ENCODE measurements around the gene FABP6. TPM values are rescaled to one million over a fixed set of nuclear protein-coding genes. Genes with fewer than 3 reads are reported as not detected.

The FABP6 gene
- total and polyA plus RNA-seq, 9 of the 15 experiments (the other 6 are each of a cell fraction or from before 2014, with no cell fraction given), result 0.11 to 0.33 (median 0.21) TPM; not detected in 4

DNA sequence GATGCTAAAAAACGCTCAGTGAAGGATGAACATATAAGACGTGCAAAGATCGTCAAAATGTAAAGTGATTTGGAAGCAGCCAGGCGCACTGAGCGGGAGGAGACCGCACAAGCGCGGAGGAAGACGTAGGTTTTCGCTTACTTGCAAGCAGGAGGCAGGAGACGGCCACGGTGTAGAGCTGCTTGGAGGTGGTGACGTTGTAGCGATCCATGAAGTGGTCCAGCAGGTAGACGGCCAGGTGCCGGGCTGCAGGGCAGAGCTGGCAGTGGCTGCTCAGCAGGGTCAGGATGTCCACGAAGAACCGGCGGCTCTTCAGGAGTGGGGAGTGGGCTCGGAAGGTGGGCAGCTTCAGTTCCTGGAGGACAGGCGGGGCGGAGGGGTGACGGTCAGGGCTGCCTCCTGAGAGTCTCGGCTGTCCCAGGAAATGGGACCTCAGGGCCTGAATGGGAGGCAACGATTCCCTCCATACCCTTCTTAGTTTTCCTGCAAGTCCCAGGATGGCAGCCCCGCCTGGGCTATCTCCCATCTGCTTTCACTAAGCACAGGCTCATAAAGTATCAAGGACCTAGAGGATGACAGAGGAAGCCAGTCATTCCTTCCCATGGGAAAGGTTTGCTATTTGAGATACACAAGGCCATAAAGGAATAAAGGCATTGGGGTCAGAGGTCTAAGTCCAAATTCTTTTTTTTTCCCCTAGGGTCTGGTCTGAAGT is 51.2 kb downstream of the FABP6 start (continued):
- no peak for TF ChIP-seq ZNF280A (IDR thresholded peaks at IDR 0.05; ENCODE audit: low read depth, partially characterized antibody)

GRCh38 chr5:160281275-160281674 is 52.0 kb downstream of the FABP6 start:
- Histone ChIP-seq H3K27me3 (ENCODE audit: control insufficient read depth in 2 of 2, insufficient read depth in 2 of 2, low read length in 2 of 2) (peaks cover 10 to 38% of the 10 kb centered on the region in 2 experiments; a peak in 4 of 5 replicates), H4K20me1 (replicated peaks; ENCODE audit: control insufficient read depth, insufficient read depth, low read length) (no peaks in the 10 kb centered on the region), H3K79me2 (ENCODE audit: control insufficient read depth, insufficient read depth, low read length) (no peaks in the 10 kb centered on the region), H3K4me1 (replicated peaks in 1 of 2; ENCODE audit: control insufficient read depth in 2 of 2, insufficient read depth in 2 of 2, low read length in 2 of 2) (peaks cover 0 to 4% of the 10 kb centered on the region in 2 experiments; a peak in 1 of 5 replicates), H3K9me1 (ENCODE audit: control insufficient read depth, insufficient read depth, low read length) (no peaks in the 10 kb centered on the region), H3K4me3 (no peak overlapping the region), H3K9me3 (replicated peaks; ENCODE audit: control insufficient read depth, insufficient read depth, low read depth, low read length) (no peaks in the 10 kb centered on the region), H3K4me2 (ENCODE audit: insufficient read depth, low read length) (no peak overlapping the region), H3K27ac (ENCODE audit: extremely low read depth, low read depth, low read length) (no peak overlapping the region), H2AFZ (ENCODE audit: low read depth, low read length) (no peak overlapping the region), H3K9ac (ENCODE audit: insufficient read depth in 1 of 2, low read depth in 2 of 2, low read length in 2 of 2) (no peak overlapping the region), H3K36me3 (ENCODE audit: control insufficient read depth, insufficient read depth, low read length) (no peaks in the 10 kb centered on the region)
- FAIRE-seq, result no peak
- in situ Hi-C loops (cut with MboI) (no loop called here), intact Hi-C loops (cut with micrococcal nuclease) (no loop called here)
- BruUV-seq (replicated peaks), result no TSS peak
- CTCF ChIA-PET (ENCODE audit: low intra/inter-chr PET ratio), result no interaction called here
- POLR2A ChIA-PET, result interaction anchor here (1.0 to 1.4 kb wide), 2 partner anchors 14 to 19 kb away, joined by 3 to 5 read pairs; no protein-coding TSS in a partner anchor
- TF ChIP-seq SETDB1 (IDR thresholded peaks at IDR 0.05; ENCODE audit: low read length) (no peak), RBM22 (IDR thresholded peaks at IDR 0.05; ENCODE audit: low read depth, low read length, poor library complexity, severe bottlenecking) (no peak), ZNF311 (CRISPR knock-in tag; IDR thresholded peaks at IDR 0.05) (no peak), ZNF3 (CRISPR knock-in tag; IDR thresholded peaks at IDR 0.05) (no peak), MAFG (tag; conservative IDR thresholded peaks at IDR 0.05) (no peak), MXD1 (CRISPR knock-in tag; IDR thresholded peaks at IDR 0.05; ENCODE audit: borderline replicate concordance, poor library complexity, severe bottlenecking) (no peak), KDM2B (CRISPR knock-in tag; IDR thresholded peaks at IDR 0.05) (no peak), SMARCA4 (IDR thresholded peaks at IDR 0.05) (no peak)
- no peak for DNase-seq (ENCODE audit: extremely low read depth in 1 of 4, low spot score in 3 of 4)
- WGBS (ENCODE audit: insufficient coverage, low coverage, missing lambda C conversion rate), result 0% methylated on average over 2 of the region's 2 CpGs
- no peak for ATAC-seq

Data from K562 (cell line).